ENCODE results near the gene ITSN1.

ITSN1 gene

DNA sequence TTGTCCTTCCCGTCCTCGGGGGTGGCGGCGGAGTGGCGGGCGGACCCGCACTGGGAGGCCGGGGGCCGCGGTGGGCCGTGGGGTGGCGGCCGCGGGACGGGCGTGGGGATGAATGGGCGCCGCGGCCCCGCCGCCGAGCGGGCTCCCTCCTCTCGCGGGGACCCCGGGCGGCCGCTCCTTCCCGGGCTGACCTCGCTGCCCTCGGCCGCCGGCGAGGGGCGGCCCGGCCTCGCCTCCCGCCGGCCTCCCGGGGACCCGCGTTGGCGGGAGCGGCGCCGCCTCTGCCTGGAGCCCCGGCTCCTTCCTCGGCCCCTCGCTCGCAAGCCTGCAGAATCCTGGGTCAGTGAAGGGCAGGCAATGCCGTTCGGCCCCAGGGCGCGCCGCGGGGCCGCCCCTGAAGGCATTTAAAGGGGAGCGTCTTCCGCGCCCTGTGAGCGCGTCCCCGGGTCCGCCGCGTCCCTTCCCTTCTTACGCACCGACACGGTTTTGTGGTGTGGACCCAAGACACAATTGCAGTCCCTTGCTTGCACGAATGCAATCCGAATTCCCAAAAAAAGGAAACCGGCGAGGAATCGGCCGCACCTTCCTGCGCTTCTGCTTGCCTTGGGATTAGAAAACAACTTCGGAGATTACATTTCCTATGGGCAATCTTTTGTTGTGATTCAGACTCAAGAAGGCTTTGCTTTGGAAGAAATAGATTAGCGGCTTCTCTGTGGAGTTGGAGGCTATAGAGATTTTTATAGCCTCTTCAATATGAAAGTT is 776 bp downstream of the ITSN1 start:
- CTCF ChIA-PET: no interaction called here
- TF ChIP-seq, protein P1, sequence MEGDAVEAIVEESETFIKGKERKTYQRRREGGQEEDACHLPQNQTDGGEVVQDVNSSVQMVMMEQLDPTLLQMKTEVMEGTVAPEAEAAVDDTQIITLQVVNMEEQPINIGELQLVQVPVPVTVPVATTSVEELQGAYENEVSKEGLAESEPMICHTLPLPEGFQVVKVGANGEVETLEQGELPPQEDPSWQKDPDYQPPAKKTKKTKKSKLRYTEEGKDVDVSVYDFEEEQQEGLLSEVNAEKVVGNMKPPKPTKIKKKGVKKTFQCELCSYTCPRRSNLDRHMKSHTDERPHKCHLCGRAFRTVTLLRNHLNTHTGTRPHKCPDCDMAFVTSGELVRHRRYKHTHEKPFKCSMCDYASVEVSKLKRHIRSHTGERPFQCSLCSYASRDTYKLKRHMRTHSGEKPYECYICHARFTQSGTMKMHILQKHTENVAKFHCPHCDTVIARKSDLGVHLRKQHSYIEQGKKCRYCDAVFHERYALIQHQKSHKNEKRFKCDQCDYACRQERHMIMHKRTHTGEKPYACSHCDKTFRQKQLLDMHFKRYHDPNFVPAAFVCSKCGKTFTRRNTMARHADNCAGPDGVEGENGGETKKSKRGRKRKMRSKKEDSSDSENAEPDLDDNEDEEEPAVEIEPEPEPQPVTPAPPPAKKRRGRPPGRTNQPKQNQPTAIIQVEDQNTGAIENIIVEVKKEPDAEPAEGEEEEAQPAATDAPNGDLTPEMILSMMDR (IDR thresholded peaks at IDR 0.05; ENCODE audit: insufficient read depth, low read length, missing control alignments): no peak
- no peak for DNase-seq (ENCODE audit: low read depth, low spot score)
- POLR2A ChIA-PET: interaction anchor here (0.5 to 1.0 kb wide), 2 partner anchors 47 to 120 kb away, joined by 3 read pairs; no protein-coding TSS in a partner anchor
- H3K4me3 ChIP-seq (ENCODE audit: low read depth, low read length): peak overlapping the region; percentile 77

DNA sequence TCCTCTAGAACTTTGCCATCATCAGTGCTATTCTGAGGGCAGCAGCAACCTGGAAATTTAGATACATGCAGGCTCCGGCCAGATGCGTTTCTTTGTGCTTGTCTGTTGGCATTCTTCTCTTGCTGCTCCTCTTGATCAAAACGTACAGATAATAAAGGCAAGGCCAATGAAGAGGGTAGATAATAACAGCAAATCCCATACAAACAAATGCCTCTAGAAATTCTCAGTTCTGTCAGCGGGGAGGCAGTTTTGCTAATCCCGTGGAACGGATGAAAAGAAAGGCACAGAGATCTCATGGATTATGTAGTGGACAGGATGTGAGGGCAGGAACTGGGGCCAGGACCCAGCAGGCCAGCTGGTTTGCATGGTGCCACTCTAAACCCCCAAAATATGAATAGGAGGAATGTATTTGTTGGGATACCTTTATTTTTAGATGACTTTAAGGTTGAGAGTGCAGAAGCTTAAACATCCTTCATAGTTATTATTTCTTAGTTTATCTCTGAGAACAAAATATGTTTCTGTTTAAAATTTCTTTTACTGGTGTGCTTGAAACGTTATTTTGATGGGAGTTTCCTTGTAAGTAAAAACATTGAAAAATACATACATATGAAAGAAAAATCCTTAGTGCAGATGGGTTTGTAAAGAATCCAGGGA is 1.5 kb downstream of the ITSN1 start:
- peak overlapping the region; percentile 77 for H3K4me3 ChIP-seq (ENCODE audit: low read depth, low read length)
- ChIA-PET POLR2A (no interaction called here), CTCF (interaction anchor here (1.0 kb wide), 1 partner anchor 38 kb away, joined by 4 read pairs; no protein-coding TSS in a partner anchor)
- DNase-seq (ENCODE audit: low read depth, low spot score): no peak
- TF ChIP-seq, protein P1 (IDR thresholded peaks at IDR 0.05; ENCODE audit: insufficient read depth, low read length, missing control alignments): no peak

DNA sequence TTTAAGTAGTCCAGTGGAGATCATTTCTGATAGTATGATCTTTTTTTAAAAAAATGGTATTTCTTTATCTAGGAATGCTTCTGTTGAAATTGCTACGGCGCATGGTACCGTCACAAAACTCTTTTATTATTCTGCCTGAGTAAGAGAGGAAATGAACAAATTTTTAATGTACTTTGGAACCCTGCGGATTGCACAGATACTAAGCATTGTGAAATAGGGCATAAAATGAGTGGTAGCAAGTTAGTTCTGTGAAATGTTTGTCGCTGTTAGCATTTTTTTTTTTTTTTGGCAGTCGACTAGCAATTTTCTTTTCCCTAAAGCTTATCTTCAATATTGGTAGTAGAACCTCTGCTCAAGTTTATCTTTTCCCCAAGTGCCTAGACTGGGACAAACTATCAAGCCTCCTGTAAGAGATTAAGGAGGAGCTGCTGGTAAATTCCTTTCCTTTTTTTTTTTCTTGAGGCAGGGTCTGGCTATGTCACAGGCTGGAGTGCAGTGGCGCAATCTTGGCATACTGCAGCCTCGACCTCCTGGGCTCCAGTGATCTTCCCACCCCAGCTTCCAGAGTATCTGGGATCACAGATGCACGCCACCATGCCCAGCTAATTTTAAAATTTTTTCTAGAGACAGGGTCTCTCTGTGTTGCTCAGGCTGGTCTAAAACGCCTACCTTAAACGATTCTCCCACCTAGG is 2.2 kb downstream of the ITSN1 start:
- CTCF ChIA-PET: interaction anchor here (0.6 to 1.4 kb wide), 3 partner anchors 39 to 250 kb away, joined by 3 to 8 read pairs (median 4); no protein-coding TSS in a partner anchor
- TF ChIP-seq, protein P1 (IDR thresholded peaks at IDR 0.05; ENCODE audit: insufficient read depth, low read length, missing control alignments): no peak

DNA sequence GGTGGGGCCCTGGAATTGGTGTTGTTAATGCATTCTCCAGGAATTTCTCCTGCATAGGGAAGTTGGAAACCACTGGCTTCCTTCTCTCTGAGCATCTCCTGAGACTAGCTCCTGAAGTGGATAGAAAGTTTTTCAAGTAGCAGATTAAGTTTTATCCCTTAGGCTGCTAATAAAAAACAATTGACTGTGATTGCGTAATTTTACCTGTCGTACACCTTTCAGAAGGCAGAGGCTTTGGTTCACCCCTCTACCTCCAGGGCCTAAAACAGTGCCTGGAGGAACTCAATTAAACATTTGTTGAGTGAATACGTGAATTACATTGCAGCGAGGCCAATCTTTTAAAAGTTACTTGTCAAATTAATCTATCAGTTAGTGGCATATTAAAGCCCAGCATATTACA is 3.4 kb downstream of the ITSN1 start:
- DNase-seq (ENCODE audit: low read depth, low spot score): no peak
- ChIA-PET CTCF (interaction anchor here (1.4 to 1.5 kb wide), 2 partner anchors 249 to 256 kb away, joined by 5 to 8 read pairs; no protein-coding TSS in a partner anchor), POLR2A (no interaction called here)
- no peak overlapping the region for H3K4me3 ChIP-seq (ENCODE audit: low read depth, low read length)
- TF ChIP-seq, protein P1 (IDR thresholded peaks at IDR 0.05; ENCODE audit: insufficient read depth, low read length, missing control alignments): no peak

More for the DNA sequence above, 2.2 kb downstream of the ITSN1 start:
- POLR2A ChIA-PET: no interaction called here
- peak overlapping the region; percentile 77 for H3K4me3 ChIP-seq (ENCODE audit: low read depth, low read length)
- no peak for DNase-seq (ENCODE audit: low read depth, low spot score)

DNA sequence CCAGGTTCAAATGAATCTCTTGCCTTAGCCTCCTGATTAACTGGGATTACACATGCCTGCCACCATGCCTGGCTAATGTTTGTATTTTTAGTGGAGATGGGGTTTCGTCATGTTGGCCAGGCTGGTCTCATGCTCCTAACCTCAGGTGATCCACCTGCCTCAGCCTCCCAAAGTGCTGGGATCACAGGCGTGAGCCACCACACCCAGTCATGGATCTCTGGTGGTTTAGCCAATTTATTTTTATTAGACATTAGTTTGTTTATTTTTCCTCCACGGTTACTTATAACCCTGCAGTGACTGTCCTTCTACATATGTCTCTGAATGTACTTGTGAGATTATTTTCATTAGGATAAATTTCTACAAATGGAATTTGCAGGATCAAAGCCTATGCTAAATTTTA is 5.3 kb downstream of the ITSN1 start:
- H3K4me3 ChIP-seq (ENCODE audit: low read depth, low read length): no peak overlapping the region
- TF ChIP-seq, protein P1 (IDR thresholded peaks at IDR 0.05; ENCODE audit: insufficient read depth, low read length, missing control alignments): no peak
- no peak for DNase-seq (ENCODE audit: low read depth, low spot score)
- CTCF ChIA-PET: no interaction called here
- POLR2A ChIA-PET: no interaction called here

DNA sequence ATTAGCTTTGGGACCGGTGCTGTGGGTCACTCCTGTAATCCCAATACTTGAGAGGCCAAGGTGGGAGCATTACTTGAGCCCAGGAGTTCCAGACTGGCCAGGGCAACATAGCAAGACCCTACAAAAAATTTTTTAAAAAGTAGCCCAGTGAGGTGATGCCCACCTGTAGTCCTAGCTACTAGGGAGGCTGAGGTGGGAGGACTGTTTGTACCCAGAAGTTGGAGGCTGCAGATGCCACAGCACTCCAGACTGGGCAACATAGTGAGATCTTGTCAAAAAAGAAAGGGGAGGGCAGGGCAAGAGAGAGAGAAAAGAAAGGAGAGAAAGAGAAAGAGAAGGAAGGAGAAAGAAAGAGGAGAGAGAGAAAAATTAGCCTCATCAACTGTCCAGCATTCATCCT is 6.3 kb downstream of the ITSN1 start:
- TF ChIP-seq, protein P1 (IDR thresholded peaks at IDR 0.05; ENCODE audit: insufficient read depth, low read length, missing control alignments): no peak
- POLR2A ChIA-PET: no interaction called here
- DNase-seq (ENCODE audit: low read depth, low spot score): no peak
- CTCF ChIA-PET: interaction anchor here (1.6 kb wide), 1 partner anchor 247 kb away, joined by 5 read pairs; no protein-coding TSS in a partner anchor
- no peak overlapping the region for H3K4me3 ChIP-seq (ENCODE audit: low read depth, low read length)

All from AG04449 (cell line).